GM12801 (cell line): ENCODE data around the gene ADNP2.

Experiments
- TF ChIP-seq, protein P1 (sequence below): IDR thresholded peaks from one replicate; pipeline ENCODE4 v1.5.1; 2011; ENCODE audit warnings: control low read depth; ENCODE audit not compliant: insufficient read length; ENCODE audit errors: extremely low read depth

The ADNP2 gene

DNA sequence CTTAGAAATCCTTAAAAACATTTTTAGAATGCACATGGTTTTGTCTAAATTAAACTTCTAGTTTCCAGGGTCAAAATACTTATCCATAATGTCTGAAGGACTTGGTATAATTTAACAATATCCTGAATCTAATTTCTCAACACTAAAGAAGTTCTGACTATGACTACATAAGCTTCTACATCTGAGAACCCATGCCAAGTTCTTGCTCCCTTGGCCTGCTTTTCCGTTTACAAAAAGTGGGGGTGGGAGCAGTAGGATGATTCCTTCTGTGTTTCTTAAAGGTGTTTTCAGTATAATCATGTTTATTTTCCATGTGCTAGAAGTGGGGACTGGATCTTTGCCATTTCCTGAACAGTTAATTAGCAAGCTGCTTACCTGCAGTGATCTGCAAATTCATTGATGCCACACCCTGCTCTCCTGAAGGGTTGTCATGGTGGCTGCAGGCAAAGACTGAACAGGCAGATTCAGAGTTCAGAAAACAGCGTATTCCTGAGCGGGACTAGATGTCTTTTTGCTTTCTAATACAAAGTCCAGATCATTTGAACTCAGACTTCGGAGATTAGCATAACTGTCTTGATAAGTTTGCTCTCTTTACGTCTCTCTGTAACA lies 36.2 kb downstream of the ADNP2 start:
- TF ChIP-seq, protein P1, sequence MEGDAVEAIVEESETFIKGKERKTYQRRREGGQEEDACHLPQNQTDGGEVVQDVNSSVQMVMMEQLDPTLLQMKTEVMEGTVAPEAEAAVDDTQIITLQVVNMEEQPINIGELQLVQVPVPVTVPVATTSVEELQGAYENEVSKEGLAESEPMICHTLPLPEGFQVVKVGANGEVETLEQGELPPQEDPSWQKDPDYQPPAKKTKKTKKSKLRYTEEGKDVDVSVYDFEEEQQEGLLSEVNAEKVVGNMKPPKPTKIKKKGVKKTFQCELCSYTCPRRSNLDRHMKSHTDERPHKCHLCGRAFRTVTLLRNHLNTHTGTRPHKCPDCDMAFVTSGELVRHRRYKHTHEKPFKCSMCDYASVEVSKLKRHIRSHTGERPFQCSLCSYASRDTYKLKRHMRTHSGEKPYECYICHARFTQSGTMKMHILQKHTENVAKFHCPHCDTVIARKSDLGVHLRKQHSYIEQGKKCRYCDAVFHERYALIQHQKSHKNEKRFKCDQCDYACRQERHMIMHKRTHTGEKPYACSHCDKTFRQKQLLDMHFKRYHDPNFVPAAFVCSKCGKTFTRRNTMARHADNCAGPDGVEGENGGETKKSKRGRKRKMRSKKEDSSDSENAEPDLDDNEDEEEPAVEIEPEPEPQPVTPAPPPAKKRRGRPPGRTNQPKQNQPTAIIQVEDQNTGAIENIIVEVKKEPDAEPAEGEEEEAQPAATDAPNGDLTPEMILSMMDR: no peak

DNA sequence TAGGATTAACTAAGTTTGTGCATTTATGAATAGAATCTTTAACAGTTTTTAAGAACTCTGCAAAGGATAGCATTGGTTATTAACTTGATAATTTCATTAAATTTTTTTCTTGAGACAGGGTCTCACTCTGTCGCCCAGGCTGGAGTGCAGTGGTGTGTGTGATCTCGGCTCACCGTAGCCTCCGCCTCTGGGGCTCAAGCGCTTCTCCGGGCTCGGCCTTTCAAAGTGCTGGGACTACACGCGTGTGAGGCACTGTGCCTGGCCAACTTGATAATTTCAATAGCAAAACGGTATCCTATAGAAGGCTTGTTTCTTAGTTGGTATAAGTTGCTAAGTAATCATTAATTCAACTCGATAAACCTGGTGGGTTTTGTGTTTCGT lies 38.0 kb downstream of the ADNP2 start:
- TF ChIP-seq, protein P1: no peak

DNA sequence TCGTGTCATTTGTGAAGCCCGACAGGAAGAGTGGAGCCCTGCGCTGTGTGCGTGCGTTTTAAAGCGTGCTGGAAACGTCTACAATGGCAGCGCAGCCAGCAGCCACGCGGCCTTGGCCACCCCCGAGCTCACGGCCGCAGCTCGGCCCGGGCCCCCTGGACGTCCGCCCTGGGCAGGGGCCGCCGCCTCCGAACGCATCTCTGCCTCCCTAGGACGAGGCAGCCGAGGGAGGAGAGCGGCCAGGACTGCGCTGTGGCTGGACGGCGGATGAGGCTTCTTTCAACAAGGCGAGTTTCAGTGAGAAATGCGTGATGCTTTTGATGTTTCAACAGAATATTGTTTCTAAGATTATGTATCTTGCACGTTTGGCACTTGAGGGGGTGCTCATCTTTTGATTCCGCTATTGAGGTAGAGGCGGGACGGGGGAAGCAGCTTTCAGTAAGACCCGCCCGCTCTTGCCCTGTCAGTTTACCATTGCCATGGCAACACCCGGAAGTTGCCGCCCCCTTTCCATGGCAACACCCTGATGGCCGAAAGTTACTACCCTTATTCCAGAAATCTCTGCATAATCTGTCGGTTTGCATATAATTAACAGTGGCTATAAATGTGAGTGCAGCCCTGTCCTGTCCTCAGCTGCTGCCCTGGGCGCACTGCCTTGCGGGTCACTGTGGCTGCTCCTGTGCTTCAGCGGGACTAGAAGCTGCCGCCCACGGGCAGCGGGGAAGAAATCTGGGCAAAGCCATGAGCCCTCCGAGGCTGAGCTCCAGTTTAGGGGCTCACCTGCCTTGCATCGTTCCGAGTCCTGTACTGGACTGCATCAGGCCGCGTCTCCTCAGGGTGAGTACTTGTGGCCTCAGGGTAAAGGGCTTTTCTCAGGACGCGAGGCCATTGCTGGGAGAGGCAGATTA lies 38.6 kb downstream of the ADNP2 start:
- TF ChIP-seq, protein P1: no peak

DNA sequence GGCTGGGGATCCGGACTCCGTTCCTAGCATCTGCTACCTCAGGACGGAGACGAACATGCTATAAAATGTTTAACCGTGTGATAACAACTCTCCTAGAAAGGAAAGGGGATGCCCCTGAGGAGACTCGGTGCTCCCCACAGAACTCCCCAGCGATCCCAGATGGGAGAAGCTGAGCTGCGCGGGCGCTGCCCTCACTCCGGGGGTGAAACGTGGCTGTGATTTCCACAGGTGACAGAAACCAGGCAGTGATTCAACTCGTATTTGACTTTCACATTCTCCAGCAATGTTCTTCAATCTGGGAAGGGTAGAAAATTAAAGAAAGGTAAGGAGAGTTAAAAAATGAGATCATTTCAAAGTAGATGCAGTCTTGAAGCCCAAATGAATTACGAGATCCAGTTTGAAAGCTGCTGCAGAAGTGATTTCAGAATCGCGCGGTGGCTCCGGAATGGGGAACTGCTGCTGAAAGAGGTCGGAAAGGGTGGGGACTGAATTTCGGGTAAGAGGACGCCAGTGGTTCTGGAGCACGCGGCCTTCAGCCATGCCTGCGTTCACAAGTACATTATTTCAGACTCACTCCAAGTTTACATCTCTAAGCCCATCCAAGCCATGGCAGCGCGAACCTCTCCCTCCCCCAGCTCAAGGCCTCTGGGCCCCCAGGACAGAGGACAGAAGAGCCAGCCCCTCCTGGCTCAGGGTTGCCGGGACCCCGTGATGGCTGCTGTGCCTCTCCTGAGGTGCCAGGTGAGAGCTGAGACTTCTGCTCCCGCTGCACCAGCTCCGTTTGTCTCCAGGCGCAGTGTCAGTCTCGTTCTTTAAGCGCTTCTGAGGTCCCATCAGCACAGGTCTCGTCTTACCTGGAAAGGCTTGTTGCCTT lies 39.5 kb downstream of the ADNP2 start:
- TF ChIP-seq, protein P1: no peak

DNA sequence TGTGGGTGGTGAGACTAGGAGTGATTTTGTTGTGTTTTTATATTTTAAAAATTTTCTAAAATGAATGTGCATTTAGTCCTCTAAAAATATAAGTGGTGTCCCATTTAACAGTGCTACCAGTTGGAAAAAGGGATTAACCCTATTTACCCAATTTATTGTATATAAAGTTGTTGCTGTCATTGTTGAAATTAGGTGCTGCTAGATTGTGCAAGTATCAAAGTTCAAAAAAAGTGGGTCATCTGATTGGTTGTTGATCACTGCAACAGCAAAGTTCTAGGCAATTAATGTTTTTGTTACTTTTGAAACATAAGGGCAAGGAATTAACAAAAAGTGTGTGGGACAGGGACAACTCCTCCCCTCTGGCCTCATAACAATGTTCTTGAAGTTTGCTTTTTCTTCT lies 40.6 kb downstream of the ADNP2 start:
- TF ChIP-seq, protein P1: no peak

DNA sequence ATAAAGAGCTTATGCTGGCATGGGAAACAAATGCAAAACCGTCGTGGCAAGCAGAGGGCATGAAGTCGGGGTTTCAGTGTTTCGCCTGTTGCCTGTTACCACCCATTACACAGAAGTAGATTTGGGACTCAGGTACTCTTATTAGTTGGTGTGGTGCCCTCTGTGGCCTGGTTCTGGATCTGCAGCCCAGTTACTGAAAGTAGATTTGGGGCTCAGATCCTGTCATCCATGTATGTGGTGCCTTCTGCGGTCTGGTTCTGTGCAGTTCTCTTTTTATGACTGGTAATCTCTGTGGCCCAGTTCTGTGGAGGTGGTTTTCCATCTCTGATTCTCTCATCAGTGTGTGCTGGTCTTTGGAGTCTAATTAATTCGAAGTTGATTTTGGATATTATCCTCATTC lies 45.2 kb downstream of the ADNP2 start:
- TF ChIP-seq, protein P1: no peak
